OCI-LY3 (cell line): ENCODE results near the gene CCDC134.
"Not testable (repeated sequence)": the region's sequence is repeated elsewhere in the genome, so short reads cannot be mapped to it uniquely, and the experiment has no call there.

Experiments
- H2AFZ ChIP-seq: fragments of 200-600, 300-600 bp; shearing (Covaris generic); 2 replicates; pipeline ENCODE4 v1.6.0; 2014; ENCODE audit warnings: antibody characterized with exemption, low read depth, low read length
- H3K27ac ChIP-seq: fragments of 200-600, 300-600 bp; sonication (generic); 2 replicates; pipeline ENCODE4 v1.5.1; 2014; ENCODE audit warnings: mild to moderate bottlenecking, low read length, moderate library complexity, mixed read lengths
- H3K27me3 ChIP-seq: fragments of 200-600, 300-600 bp; sonication (generic); 2 replicates; pipeline ENCODE4 v1.6.1; 2014; ENCODE audit warnings: low read depth, low read length, mixed read lengths
- H3K36me3 ChIP-seq: fragments of 200-600, 300-600 bp; sonication (generic); replicated peaks from 2 replicates; pipeline ENCODE3; 2014; ENCODE audit warnings: low read depth, low read length, mixed read lengths
- H3K4me1 ChIP-seq: fragments of 300-600, 200-600 bp; sonication (generic); 2 replicates; pipeline ENCODE4 v1.6.1; 2014; ENCODE audit warnings: low read length, mixed read lengths
- H3K4me2 ChIP-seq: fragments of 200-600, 300-600 bp; sonication (generic); 2 replicates; pipeline ENCODE4 v1.6.1; 2014; ENCODE audit warnings: low read length, mixed read lengths
- H3K4me3 ChIP-seq: fragments of 300-600, 200-600 bp; sonication (generic); 2 replicates; pipeline ENCODE4 v1.5.1; 2014; ENCODE audit warnings: antibody characterized with exemption, mild to moderate bottlenecking, low read length, moderate library complexity
- H3K79me2 ChIP-seq: fragments of 300-600, 200-600 bp; shearing (Covaris generic); 2 replicates; pipeline ENCODE4 v1.6.1; 2014; ENCODE audit warnings: mild to moderate bottlenecking, low read length, mixed read lengths
- H3K9ac ChIP-seq: fragments of 300-600, 200-600 bp; shearing (Covaris generic); 2 replicates; pipeline ENCODE4 v1.6.0; 2014; ENCODE audit warnings: mild to moderate bottlenecking, low read length, moderate library complexity
- H3K9me3 ChIP-seq: fragments of 200-600, 300-600 bp; shearing (Covaris generic); 2 replicates; pipeline ENCODE4 v1.6.1; 2014; ENCODE audit warnings: low read length, mixed read lengths; ENCODE audit not compliant: insufficient read depth
- H4K20me1 ChIP-seq: fragments of 200-600, 300-600 bp; sonication (generic); 2 replicates; pipeline ENCODE4 v1.6.1; 2016; ENCODE audit warnings: low read length, mixed read lengths; ENCODE audit not compliant: insufficient read depth
- EZH2phosphoT487 ChIP-seq: fragments of 200-600 bp; shearing (Covaris generic); IDR thresholded peaks from 2 replicates; pipeline ENCODE4 v1.6.1; 2018; ENCODE audit warnings: antibody characterized with exemption, mixed run types, low read depth
- TF ChIP-seq, protein P1 (sequence below): fragments of 200-600, 300-600 bp; sonication (generic); IDR thresholded peaks from 2 replicates; pipeline ENCODE4 v1.5.1; 2014; ENCODE audit warnings: antibody characterized with exemption, low read length, low read depth

The CCDC134 gene

DNA sequence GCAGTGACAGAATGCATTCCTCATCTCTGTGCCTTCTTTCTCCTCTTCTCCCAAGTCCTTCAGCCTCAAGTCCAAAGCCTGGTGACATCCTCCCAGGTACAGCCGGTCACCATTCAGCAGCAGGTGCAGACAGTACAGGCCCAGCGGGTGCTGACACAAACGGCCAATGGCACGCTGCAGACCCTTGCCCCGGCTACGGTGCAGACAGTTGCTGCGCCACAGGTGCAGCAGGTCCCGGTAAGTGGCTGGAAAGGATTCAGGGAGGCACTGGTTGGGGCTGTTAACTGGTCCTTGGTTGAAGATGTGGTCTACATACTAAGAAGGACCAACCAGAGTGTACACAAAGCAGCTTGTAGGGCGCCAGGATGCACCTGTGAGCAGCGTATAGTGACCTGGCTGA, 68.1 kb downstream of the CCDC134 start:
- Histone ChIP-seq H3K27ac (no peak overlapping the region), H3K4me2 (no peak overlapping the region), H3K9me3 (no peaks in the 10 kb centered on the region), H3K36me3 (peaks cover 62% of the 10 kb centered on the region), H3K4me3 (no peak overlapping the region), H4K20me1 (peaks cover 54% of the 10 kb centered on the region), H3K27me3 (no peaks in the 10 kb centered on the region), H3K4me1 (no peaks in the 10 kb centered on the region), H3K9ac (no peak overlapping the region), H2AFZ (no peak overlapping the region), H3K79me2 (peaks cover 56% of the 10 kb centered on the region)
- TF ChIP-seq, protein P1, sequence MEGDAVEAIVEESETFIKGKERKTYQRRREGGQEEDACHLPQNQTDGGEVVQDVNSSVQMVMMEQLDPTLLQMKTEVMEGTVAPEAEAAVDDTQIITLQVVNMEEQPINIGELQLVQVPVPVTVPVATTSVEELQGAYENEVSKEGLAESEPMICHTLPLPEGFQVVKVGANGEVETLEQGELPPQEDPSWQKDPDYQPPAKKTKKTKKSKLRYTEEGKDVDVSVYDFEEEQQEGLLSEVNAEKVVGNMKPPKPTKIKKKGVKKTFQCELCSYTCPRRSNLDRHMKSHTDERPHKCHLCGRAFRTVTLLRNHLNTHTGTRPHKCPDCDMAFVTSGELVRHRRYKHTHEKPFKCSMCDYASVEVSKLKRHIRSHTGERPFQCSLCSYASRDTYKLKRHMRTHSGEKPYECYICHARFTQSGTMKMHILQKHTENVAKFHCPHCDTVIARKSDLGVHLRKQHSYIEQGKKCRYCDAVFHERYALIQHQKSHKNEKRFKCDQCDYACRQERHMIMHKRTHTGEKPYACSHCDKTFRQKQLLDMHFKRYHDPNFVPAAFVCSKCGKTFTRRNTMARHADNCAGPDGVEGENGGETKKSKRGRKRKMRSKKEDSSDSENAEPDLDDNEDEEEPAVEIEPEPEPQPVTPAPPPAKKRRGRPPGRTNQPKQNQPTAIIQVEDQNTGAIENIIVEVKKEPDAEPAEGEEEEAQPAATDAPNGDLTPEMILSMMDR = no peak
- TF ChIP-seq EZH2phosphoT487 = no peak

DNA sequence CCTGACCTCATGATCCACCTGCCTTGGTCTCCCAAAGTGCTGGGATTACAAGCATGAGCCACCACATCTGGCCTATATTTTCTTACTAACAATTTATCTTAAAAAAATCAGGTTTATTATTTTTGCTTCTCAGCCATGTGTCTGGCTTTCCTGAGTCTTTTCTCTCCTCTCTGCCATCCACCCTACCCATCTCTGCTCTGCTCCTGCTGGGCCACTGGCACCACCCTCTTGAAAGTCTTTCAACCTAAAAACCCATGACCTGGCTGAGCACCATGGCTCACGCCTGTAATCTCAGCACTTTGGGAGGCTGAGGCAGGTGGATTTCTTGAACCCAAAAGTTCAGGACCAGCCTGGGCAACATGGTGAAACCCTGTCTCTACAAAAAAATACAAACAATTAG, 69.6 kb downstream of the CCDC134 start:
- peaks cover 73% of the 10 kb centered on the region for H3K36me3 ChIP-seq
- H3K9me3 ChIP-seq, H3K4me1 ChIP-seq, H3K4me2 ChIP-seq, H3K27ac ChIP-seq, H2AFZ ChIP-seq, H3K9ac ChIP-seq, H3K4me3 ChIP-seq, H3K27me3 ChIP-seq: not testable (repeated sequence)
- H4K20me1 ChIP-seq = peaks cover 49% of the 10 kb centered on the region
- H3K79me2 ChIP-seq = peaks cover 49% of the 10 kb centered on the region

DNA sequence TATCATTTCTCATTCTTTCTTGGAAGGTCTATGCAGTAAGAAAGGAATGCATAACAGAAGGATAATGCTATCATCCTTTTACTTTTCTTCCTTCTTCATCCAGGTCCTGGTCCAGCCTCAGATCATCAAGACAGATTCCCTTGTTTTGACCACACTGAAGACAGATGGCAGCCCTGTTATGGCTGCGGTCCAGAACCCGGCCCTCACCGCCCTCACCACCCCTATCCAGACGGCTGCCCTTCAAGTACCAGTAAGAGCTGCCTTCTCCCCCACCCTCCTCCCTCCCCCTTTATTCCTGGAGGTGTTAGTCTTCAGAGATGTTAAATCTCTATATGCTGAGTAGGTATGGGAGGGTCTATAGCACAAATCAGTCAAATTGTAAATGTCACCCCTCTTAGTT, 70.3 kb downstream of the CCDC134 start:
- H3K27ac ChIP-seq = no peak overlapping the region
- H2AFZ ChIP-seq = no peak overlapping the region
- no peaks in the 10 kb centered on the region for H3K4me1 ChIP-seq
- H3K4me2 ChIP-seq = no peak overlapping the region
- H3K9ac ChIP-seq = no peak overlapping the region
- H3K36me3 ChIP-seq = peaks cover 73% of the 10 kb centered on the region
- H3K9me3 ChIP-seq = no peaks in the 10 kb centered on the region
- TF ChIP-seq EZH2phosphoT487 = no peak
- TF ChIP-seq, protein P1 = no peak
- peaks cover 42% of the 10 kb centered on the region for H4K20me1 ChIP-seq
- no peak overlapping the region for H3K4me3 ChIP-seq
- H3K27me3 ChIP-seq = no peaks in the 10 kb centered on the region
- peaks cover 44% of the 10 kb centered on the region for H3K79me2 ChIP-seq

DNA sequence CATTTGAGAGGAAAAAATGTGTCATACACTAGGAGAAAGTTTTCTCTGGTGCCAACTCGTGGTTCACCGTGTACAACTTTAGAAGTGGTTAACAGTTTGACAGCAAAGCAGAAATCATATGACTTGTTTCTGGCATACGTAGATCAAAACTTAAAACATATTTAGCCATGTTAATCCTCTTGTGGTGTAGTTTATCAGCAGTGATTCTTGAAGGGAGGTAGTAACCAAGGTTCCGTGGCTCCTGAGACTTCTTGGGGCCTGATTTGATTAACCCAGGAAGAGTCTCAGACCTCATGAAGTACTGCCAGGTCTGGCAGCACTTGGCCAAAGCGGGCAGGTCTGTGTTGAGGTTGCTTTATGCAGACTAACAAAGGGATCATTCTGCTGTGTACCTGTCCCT, 72.9 kb downstream of the CCDC134 start:
- TF ChIP-seq, protein P1 = no peak
- TF ChIP-seq EZH2phosphoT487 = no peak
- no peak overlapping the region for H3K4me3 ChIP-seq
- no peaks in the 10 kb centered on the region for H3K27me3 ChIP-seq
- no peak overlapping the region for H3K4me2 ChIP-seq
- peaks cover 30% of the 10 kb centered on the region for H4K20me1 ChIP-seq
- H3K27ac ChIP-seq = peak overlapping the region; percentile 25; the same call in 1 of the 2 replicates
- H3K79me2 ChIP-seq = peaks cover 29% of the 10 kb centered on the region
- no peak overlapping the region for H2AFZ ChIP-seq
- H3K9me3 ChIP-seq = no peaks in the 10 kb centered on the region
- no peaks in the 10 kb centered on the region for H3K4me1 ChIP-seq
- H3K9ac ChIP-seq = no peak overlapping the region
- peaks cover 75% of the 10 kb centered on the region for H3K36me3 ChIP-seq

DNA sequence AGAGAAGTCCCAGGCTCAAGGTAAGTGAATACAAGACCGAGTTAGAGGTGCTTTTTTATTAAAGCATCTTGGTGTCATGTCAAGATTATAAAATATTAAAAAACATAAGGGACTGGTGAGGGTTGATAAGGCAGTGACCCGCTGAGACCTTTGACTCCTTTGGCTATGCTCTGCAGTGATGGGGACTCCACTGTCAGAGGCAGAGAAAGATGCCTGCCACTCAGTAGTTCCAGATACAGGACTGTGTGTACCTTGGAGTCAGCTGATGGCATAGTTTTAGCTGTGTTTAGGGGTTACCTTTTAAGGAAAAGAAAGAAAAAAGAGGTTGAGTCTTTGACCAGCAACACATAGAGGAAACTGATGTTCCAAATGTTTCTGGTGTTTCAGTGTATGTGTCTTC, 73.6 kb downstream of the CCDC134 start:
- no peak overlapping the region for H2AFZ ChIP-seq
- H3K4me1 ChIP-seq = no peaks in the 10 kb centered on the region
- no peak overlapping the region for H3K4me2 ChIP-seq
- H3K27me3 ChIP-seq = no peaks in the 10 kb centered on the region
- H4K20me1 ChIP-seq = peaks cover 31% of the 10 kb centered on the region; the same call in 1 of the 2 replicates
- no peak for TF ChIP-seq EZH2phosphoT487
- TF ChIP-seq, protein P1 = no peak
- H3K36me3 ChIP-seq = peaks cover 76% of the 10 kb centered on the region
- peaks cover 25% of the 10 kb centered on the region; the same call in 1 of the 2 replicates for H3K79me2 ChIP-seq
- H3K27ac ChIP-seq = no peak overlapping the region
- H3K4me3 ChIP-seq = no peak overlapping the region
- H3K9ac ChIP-seq = no peak overlapping the region
- no peaks in the 10 kb centered on the region for H3K9me3 ChIP-seq
